GM12801 (cell line): ENCODE results near the gene FRMPD4.

Experiments used
- TF ChIP-seq, protein P1 (sequence below): IDR thresholded peaks from one replicate; pipeline ENCODE4 v1.5.1; 2011; ENCODE audit warnings: control low read depth; ENCODE audit not compliant: insufficient read length; ENCODE audit errors: extremely low read depth

FRMPD4 gene

DNA sequence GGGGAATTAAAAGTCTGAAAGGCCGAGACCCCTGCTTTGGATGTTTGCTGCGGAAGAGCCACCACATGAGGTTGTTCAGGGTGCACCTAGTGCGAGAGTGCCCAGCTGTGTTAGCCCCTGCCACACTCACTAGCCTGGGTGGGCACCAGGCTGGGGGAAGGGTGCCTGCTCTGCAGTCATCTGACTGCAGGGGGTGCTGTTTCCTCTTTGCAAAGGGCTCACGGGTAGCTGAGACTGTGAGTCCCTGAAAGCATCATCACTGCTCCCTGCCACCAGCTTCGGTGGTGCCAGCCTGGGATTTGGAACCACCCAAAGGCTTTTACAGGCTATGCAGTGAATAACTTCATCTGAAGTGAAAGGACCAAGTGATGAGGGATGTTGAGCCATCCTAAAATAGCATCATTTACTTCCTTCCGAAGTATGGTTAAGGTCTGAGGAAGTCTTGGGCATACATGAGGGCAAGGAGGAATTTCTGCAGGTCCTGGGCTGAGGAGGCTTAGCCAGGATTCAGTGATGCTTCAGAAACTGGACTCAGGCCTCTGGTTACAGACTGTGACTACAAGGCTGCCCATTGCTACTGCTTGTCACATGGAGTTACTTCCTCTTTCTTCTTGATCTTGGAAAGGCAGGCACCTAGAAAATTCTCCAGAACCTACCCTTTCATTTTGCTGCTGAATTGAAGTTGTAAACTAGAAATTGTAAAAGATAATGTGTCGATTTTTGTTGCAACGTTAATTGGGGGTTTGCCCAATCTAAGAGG, 359.7 kb downstream of the FRMPD4 start:
- TF ChIP-seq, protein P1, sequence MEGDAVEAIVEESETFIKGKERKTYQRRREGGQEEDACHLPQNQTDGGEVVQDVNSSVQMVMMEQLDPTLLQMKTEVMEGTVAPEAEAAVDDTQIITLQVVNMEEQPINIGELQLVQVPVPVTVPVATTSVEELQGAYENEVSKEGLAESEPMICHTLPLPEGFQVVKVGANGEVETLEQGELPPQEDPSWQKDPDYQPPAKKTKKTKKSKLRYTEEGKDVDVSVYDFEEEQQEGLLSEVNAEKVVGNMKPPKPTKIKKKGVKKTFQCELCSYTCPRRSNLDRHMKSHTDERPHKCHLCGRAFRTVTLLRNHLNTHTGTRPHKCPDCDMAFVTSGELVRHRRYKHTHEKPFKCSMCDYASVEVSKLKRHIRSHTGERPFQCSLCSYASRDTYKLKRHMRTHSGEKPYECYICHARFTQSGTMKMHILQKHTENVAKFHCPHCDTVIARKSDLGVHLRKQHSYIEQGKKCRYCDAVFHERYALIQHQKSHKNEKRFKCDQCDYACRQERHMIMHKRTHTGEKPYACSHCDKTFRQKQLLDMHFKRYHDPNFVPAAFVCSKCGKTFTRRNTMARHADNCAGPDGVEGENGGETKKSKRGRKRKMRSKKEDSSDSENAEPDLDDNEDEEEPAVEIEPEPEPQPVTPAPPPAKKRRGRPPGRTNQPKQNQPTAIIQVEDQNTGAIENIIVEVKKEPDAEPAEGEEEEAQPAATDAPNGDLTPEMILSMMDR, result no peak

DNA sequence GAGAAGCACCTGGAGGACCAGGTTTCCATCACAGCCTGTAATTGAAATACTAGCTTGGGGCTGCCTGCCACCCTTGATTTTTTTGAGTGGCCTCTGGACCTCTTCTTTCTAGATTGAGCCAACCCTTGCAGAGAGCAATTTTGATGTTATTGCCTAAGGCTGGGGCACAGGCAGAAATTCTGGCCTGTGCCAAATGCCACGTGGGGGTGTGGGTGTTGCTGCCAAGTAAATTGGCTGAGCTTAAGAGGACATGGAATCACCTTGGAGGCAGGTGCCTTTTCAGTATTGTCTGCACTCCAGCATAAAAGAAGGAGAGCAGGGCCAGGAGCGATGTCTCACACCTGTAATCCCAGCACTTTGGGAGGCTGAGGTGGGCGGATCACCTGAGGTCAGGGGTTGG, 366.9 kb downstream of the FRMPD4 start:
- TF ChIP-seq, protein P1, result no peak

DNA sequence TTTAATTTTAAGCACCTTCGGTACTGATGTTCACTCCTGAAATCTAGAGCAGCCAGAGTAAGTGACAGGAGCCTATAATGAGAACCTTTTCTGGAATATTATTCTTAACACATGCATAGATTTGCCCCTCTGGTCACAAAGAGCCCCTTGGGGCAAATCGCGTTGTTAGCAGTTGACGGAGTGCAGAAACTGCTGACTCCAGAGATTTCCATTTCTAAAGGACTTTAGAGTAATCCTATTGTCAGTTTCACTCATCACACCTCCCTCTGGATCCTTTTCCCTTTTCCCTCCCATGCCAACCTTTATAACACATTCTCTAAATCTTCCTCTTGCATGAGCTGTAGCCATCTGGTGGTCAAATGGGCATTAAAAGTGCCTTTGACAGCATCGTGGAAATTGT, 388.0 kb downstream of the FRMPD4 start:
- TF ChIP-seq, protein P1, result no peak

DNA sequence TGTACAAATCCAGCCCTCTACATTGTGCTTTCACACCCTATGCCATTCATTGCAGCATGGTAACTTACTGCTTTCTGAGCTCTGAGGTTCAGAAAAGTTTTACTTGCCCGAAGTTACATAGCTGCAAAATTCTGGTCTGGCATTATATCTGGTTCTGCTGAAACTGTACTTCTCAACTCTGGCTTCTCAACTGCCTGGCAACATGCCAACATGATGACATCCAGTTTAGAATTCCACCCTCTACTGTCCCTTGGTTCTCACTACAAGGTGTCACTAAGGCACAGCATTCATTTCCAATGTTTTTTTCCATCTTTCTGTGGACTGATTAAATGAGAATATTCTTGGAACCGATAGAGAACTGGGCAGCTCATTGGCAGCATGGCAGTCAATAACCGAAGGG, 410.1 kb downstream of the FRMPD4 start:
- TF ChIP-seq, protein P1, result no peak

DNA sequence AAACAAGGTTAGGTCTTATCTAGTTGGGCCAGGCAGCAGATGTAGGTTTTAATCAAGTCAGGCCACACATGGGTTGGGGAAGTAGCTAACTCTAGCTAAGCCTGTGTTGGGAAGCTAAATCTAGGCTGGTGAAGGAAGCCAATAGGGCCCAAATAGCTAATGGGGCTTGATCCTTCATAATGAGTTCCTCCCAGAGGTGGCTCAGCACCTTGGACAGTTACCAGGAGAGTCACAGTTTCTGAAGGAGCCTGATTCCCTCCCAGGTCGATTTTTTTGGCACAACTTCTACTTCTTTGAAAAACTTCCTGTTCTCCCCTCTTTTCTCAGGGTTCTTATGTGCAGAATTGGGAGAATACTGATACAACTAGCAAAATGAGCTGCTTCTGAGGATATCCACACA, 410.5 kb downstream of the FRMPD4 start:
- TF ChIP-seq, protein P1, result no peak

DNA sequence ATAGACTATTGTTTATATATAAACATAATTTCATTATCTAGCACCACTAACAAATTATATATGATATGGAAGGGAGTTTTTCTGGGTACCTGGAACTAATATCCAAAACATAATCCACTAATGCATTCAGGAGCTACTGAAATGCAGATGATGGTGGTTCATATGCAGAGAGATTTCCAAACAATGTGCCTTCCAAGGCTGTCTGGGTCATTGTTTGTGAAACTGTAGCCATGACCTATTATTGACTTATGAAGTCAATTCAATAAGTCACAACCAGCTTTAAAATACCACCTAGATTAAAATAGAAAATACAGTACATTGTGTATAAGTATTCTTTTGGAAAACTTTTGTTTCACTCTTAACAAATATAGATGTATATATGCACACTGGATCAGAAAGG, 415.9 kb downstream of the FRMPD4 start:
- TF ChIP-seq, protein P1, result no peak

DNA sequence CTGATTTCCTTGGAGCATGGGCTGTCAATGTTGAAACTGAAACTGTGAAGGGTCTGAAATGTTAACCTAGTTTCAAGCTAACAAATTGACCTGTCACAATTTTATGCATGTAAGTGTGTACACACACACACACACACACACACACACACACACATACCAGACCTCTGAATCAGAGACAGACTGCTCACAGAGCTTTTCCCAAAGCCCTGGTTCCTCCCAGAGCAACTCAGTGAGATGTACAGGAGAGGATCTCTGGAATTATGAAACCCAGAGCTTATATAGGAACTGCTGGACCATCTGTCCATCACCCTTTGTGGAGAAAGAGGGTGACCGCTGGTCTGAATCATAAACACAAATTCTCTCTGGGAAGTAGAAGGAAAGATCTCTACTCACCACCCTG, 424.8 kb downstream of the FRMPD4 start:
- TF ChIP-seq, protein P1, result no peak
